Upper lobe of left lung (tissue), 6 donors: ENCODE measurements around the gene ALOX12. TPM values are rescaled to one million over a fixed set of nuclear protein-coding genes. Genes with fewer than 3 reads are reported as not detected.

Source experiments
- ATAC-seq, 2 donors: fragments of 200-7000 bp; cut with Tn5 transposase; one replicate each; pipeline ENCODE4 v1.9.1; 2022; ENCODE audit warnings: mild to moderate bottlenecking in 2 of 2, moderate library complexity in 2 of 2; ENCODE audit not compliant: low FRiP score in 2 of 2
- DNase-seq, 2 donors: peaks; one replicate each; pipeline ENCODE4 v3.0.0-alpha.2; 2019 to 2020
- H3K27ac ChIP-seq, 4 donors: fragments of 200-600 bp; sonication (generic); one replicate each; pipeline ENCODE4 v1.5.1; 2016 to 2019
- H3K27me3 ChIP-seq, 4 donors: fragments of 200-600 bp; sonication (generic); one replicate each; pipeline ENCODE4 v1.5.1; 2017 to 2019
- H3K36me3 ChIP-seq, 4 donors: fragments of 200-600 bp; sonication (generic); one replicate each; pipeline ENCODE4 v1.5.1; 2016 to 2019
- H3K4me1 ChIP-seq, 4 donors: fragments of 200-600 bp; sonication (generic); one replicate each; pipeline ENCODE4 v1.5.1; 2018 to 2019
- H3K4me3 ChIP-seq, 4 donors: fragments of 200-600 bp; sonication (generic); one replicate each; pipeline ENCODE4 v1.5.1; 2017 to 2019; ENCODE audit warnings: mild to moderate bottlenecking in 2 of 4, moderate library complexity in 1 of 4
- H3K9me3 ChIP-seq, 4 donors: fragments of 200-600 bp; sonication (generic); one replicate each; pipeline ENCODE4 v1.5.1; 2018 to 2019
- CTCF ChIP-seq, 6 experiments: fragments of 450-650 bp in 4 of 6; fragments of 200-600 bp in 2 of 6; sonication (generic) in 2 of 6; IDR thresholded peaks; one replicate each; pipeline ENCODE4 v1.5.1; 2016 to 2019; ENCODE audit warnings: antibody characterized with exemption in 6 of 6
- EP300 ChIP-seq, 4 donors: sonication (generic); formaldehyde crosslinking; IDR thresholded peaks; one replicate each; pipeline ENCODE4 v1.5.1; 2017; ENCODE audit warnings: antibody characterized with exemption in 4 of 4, control low read depth in 2 of 4
- POLR2A ChIP-seq, 4 donors: fragments of 450-650 bp; IDR thresholded peaks; one replicate each; pipeline ENCODE4 v1.5.1; 2016 to 2017; ENCODE audit warnings: antibody characterized with exemption in 4 of 4, mild to moderate bottlenecking in 2 of 4
- POLR2AphosphoS5 ChIP-seq, 2 donors: sonication (generic); formaldehyde crosslinking; IDR thresholded peaks; one replicate each; pipeline ENCODE4 v1.5.1; 2017; ENCODE audit warnings: antibody characterized with exemption in 2 of 2
- WGBS, 2 donors: methylation state at CpG; one replicate each; pipeline ENCODE4 v1.1.5; 2017 to 2018; 5-methylcytosine and 5-hydroxymethylcytosine counted together
- total RNA-seq, 6 donors: library from RNA; depleted of rRNA in 4 of 6; stranded (reverse); fragments of >200 nt in 4 of 6; gene quantifications; one replicate each; pipeline versions ENCODE4 v1.1.0 to v1.2.1, GENCODE V29; 2016 to 2021
- donor health status: DM: no; HTN: no; CAD: no; lungs with moderate emphysema.
- donor health status: DM: no; HTN: yes; CAD: no; lungs with severe emphysema.

The ALOX12 gene
- total RNA-seq, 6 donors from 2014 or later: 0.26 to 3.1 (median 0.46) TPM

GRCh38 chr17:7011415-7011814 lies 15.6 kb downstream of the ALOX12 start:
- peak overlapping the region; percentile 82 to 88 (median 86) for H3K4me3 ChIP-seq
- no peak for TF ChIP-seq POLR2AphosphoS5 (IDR thresholded peaks at IDR 0.05)
- no peak for TF ChIP-seq EP300 (IDR thresholded peaks at IDR 0.05)
- peaks cover 41 to 48% (median 44%) of the 10 kb centered on the region in 4 donors for H3K4me1 ChIP-seq
- H3K27ac ChIP-seq: peak overlapping the region in 3 of 4 donors; percentile 97 to 99 (median 99)
- H3K36me3 ChIP-seq: peaks cover 0 to 26% (median 7%) of the 10 kb centered on the region in 4 donors
- H3K9me3 ChIP-seq: no peaks in the 10 kb centered on the region
- no peak for DNase-seq
- H3K27me3 ChIP-seq: no peaks in the 10 kb centered on the region
- 41 to 51% methylated on average over 11 to 14 of the region's 14 CpGs for WGBS, 2 donors
- ATAC-seq: no peak

- 0 to 1% methylated on average over 6 of the region's 6 CpGs for WGBS, 2 donors
- ATAC-seq: no peak
- H3K4me1 ChIP-seq: peaks cover 44 to 53% (median 47%) of the 10 kb centered on the region in 4 donors
These were observed 16.0 kb downstream of the ALOX12 start for GRCh38 chr17:7011942-7012254.

GRCh38 chr17:7014261-7014994 lies 18.6 kb downstream of the ALOX12 start:
- peak; percentile 92 to 97 for ATAC-seq
- peaks cover 0 to 18% (median 0%) of the 10 kb centered on the region in 4 donors for H3K36me3 ChIP-seq
- no peaks in the 10 kb centered on the region for H3K9me3 ChIP-seq
- H3K4me1 ChIP-seq: peaks cover 56 to 76% (median 66%) of the 10 kb centered on the region in 4 donors
- H3K27me3 ChIP-seq: no peaks in the 10 kb centered on the region
- peak overlapping the region; percentile 97 to 99 (median 99) for H3K27ac ChIP-seq
- peak overlapping the region; percentile 73 to 88 (median 84) for H3K4me3 ChIP-seq
- 2 to 5% methylated on average over 14 to 38 of the region's 75 CpGs for WGBS, 2 donors
- peak; percentile 99 for DNase-seq
- TF ChIP-seq EP300 (IDR thresholded peaks at IDR 0.05) (peak in 2 of 4 donors; percentile 47 to 75), POLR2A (IDR thresholded peaks at IDR 0.05) (peak in 3 of 4 donors; percentile 65 to 85 (median 85)), CTCF (IDR thresholded peaks at IDR 0.05) (peak; percentile 84 to 97 (median 94)), POLR2AphosphoS5 (IDR thresholded peaks at IDR 0.05) (peak; percentile 97 to 99)

More at GRCh38 chr17:7011942-7012254, 16.0 kb downstream of the ALOX12 start:
- DNase-seq: no peak
- H3K27ac ChIP-seq: peak overlapping the region; percentile 97 to 99 (median 99)
- no peak for TF ChIP-seq EP300 (IDR thresholded peaks at IDR 0.05)
- no peak for TF ChIP-seq POLR2A (IDR thresholded peaks at IDR 0.05)
- TF ChIP-seq POLR2AphosphoS5 (IDR thresholded peaks at IDR 0.05): no peak
- no peak for TF ChIP-seq CTCF (IDR thresholded peaks at IDR 0.05)
- H3K27me3 ChIP-seq: no peaks in the 10 kb centered on the region
- peaks cover 0 to 29% (median 6%) of the 10 kb centered on the region in 4 donors for H3K36me3 ChIP-seq
- H3K9me3 ChIP-seq: no peaks in the 10 kb centered on the region
- H3K4me3 ChIP-seq: peak overlapping the region; percentile 82 to 88 (median 86)

GRCh38 chr17:7014995-7015958 lies 19.4 kb downstream of the ALOX12 start:
- no peak for TF ChIP-seq CTCF (IDR thresholded peaks at IDR 0.05)
- TF ChIP-seq POLR2AphosphoS5 (IDR thresholded peaks at IDR 0.05): peak; percentile 67 to 94
- peak in 3 of 4 donors; percentile 29 to 73 (median 51) for TF ChIP-seq POLR2A (IDR thresholded peaks at IDR 0.05)
- peaks cover 0 to 12% (median 0%) of the 10 kb centered on the region in 4 donors for H3K36me3 ChIP-seq
- H3K4me1 ChIP-seq: peaks cover 54 to 76% (median 62%) of the 10 kb centered on the region in 4 donors
- no peak for ATAC-seq
- peak overlapping the region; percentile 42 to 88 (median 84) for H3K4me3 ChIP-seq
- no peaks in the 10 kb centered on the region for H3K27me3 ChIP-seq
- peak overlapping the region; percentile 97 to 99 (median 99) for H3K27ac ChIP-seq
- DNase-seq: peak in 1 of 2 donors; percentile 49
- no peaks in the 10 kb centered on the region for H3K9me3 ChIP-seq
- WGBS, 2 donors: 10 to 12% methylated on average over 25 to 39 of the region's 56 CpGs

- no peak for ATAC-seq
These were observed 20.6 kb downstream of the ALOX12 start for GRCh38 chr17:7016418-7016817.

More at GRCh38 chr17:7016418-7016817, 20.6 kb downstream of the ALOX12 start:
- no peaks in the 10 kb centered on the region for H3K27me3 ChIP-seq
- H3K9me3 ChIP-seq: no peaks in the 10 kb centered on the region
- DNase-seq: no peak
- H3K4me3 ChIP-seq: no peak overlapping the region
- H3K36me3 ChIP-seq: peaks cover 0 to 12% (median 0%) of the 10 kb centered on the region in 4 donors
- WGBS, 2 donors: 88 to 91% methylated on average over 3 of the region's 3 CpGs
- TF ChIP-seq CTCF (IDR thresholded peaks at IDR 0.05): no peak
- TF ChIP-seq EP300 (IDR thresholded peaks at IDR 0.05): no peak
- no peak for TF ChIP-seq POLR2AphosphoS5 (IDR thresholded peaks at IDR 0.05)
- TF ChIP-seq POLR2A (IDR thresholded peaks at IDR 0.05): no peak
- H3K4me1 ChIP-seq: peaks cover 53 to 74% (median 61%) of the 10 kb centered on the region in 4 donors
- peak overlapping the region in 3 of 4 donors; percentile 91 to 99 (median 99) for H3K27ac ChIP-seq
